SK-N-SH treated with all-trans-retinoic acid at 6 μM for 48 hours (cell line): ENCODE data around the gene PLRG1.

Experiments
- ATAC-seq: fragments of 200-7000 bp; cut with Tn5 transposase; 3 replicates; pipeline ENCODE4 v1.9.1; 2020; ENCODE audit warnings: mild to moderate bottlenecking, moderate library complexity
- ARNTL ChIP-seq: fragments of 450-650 bp; formaldehyde crosslinking; IDR thresholded peaks from 2 replicates; pipeline ENCODE4 v1.5.0; 2020; ENCODE audit warnings: low read depth, mild to moderate bottlenecking, moderate library complexity, borderline replicate concordance
- BACH2 ChIP-seq: fragments of 250-450 bp; sonication (Bioruptor Pico); IDR thresholded peaks from 2 replicates; pipeline ENCODE4 v1.9.0; 2021; ENCODE audit warnings: mild to moderate bottlenecking, borderline replicate concordance
- CSDC2 ChIP-seq: fragments of 250-450 bp; sonication (Bioruptor Pico); IDR thresholded peaks from 2 replicates; pipeline ENCODE4 v1.5.0; 2020; ENCODE audit warnings: mild to moderate bottlenecking, moderate library complexity
- ISL1 ChIP-seq: fragments of 250-450 bp; sonication (Bioruptor Pico); IDR thresholded peaks from 2 replicates; pipeline ENCODE4 v2.1.2; 2022; ENCODE audit warnings: mild to moderate bottlenecking, moderate library complexity
- OSR1 ChIP-seq: fragments of 250-450 bp; sonication (Bioruptor Pico); IDR thresholded peaks from 2 replicates; pipeline ENCODE4 v1.8.0; 2022; ENCODE audit warnings: moderate library complexity, mild to moderate bottlenecking, inconsistent platforms
- PPARA ChIP-seq: fragments of 250-450 bp; sonication (Bioruptor Pico); IDR thresholded peaks from 2 replicates; pipeline ENCODE4 v1.5.0; 2020; ENCODE audit warnings: mild to moderate bottlenecking, borderline replicate concordance
- RARB ChIP-seq: fragments of 250-450 bp; sonication (Bioruptor Pico); IDR thresholded peaks from 2 replicates; pipeline ENCODE4 v1.8.0; 2021; ENCODE audit warnings: mild to moderate bottlenecking, moderate library complexity
- SNAI2 ChIP-seq: fragments of 250-450 bp; sonication (Bioruptor Pico); IDR thresholded peaks from 2 replicates; pipeline ENCODE4 v1.5.0; 2020; ENCODE audit warnings: mild to moderate bottlenecking, moderate library complexity
- TCF4 ChIP-seq: fragments of 250-450 bp; sonication (Bioruptor Pico); IDR thresholded peaks from 2 replicates; pipeline ENCODE4 v1.8.0; 2021; ENCODE audit warnings: mild to moderate bottlenecking, moderate library complexity, borderline replicate concordance
- TOX ChIP-seq: fragments of 250-450 bp; sonication (Bioruptor Pico); IDR thresholded peaks from 2 replicates; pipeline ENCODE4 v1.8.0; 2021; ENCODE audit warnings: mild to moderate bottlenecking, moderate library complexity, borderline replicate concordance
- ZC3H10 ChIP-seq: fragments of 250-450 bp; sonication (Bioruptor Pico); IDR thresholded peaks from 2 replicates; pipeline ENCODE4 v1.5.1; 2021; ENCODE audit warnings: mild to moderate bottlenecking, moderate library complexity
- ZFP3 ChIP-seq: fragments of 250-450 bp; sonication (Bioruptor Pico); IDR thresholded peaks from 2 replicates; pipeline ENCODE4 v1.5.0; 2020; ENCODE audit warnings: mild to moderate bottlenecking, moderate library complexity
- ZFP30 ChIP-seq: fragments of 450-650 bp; formaldehyde crosslinking; IDR thresholded peaks from 2 replicates; pipeline ENCODE4 v1.5.0; 2022; ENCODE audit warnings: mild to moderate bottlenecking, moderate library complexity
- ZNF565 ChIP-seq: fragments of 450-650 bp; formaldehyde crosslinking; conservative IDR thresholded peaks from 2 replicates; pipeline ENCODE4 v1.5.0; 2020; ENCODE audit warnings: low read depth, mild to moderate bottlenecking, moderate library complexity
- ZNF70 ChIP-seq: fragments of 450-650 bp; formaldehyde crosslinking; IDR thresholded peaks from 2 replicates; pipeline ENCODE4 v1.5.0; 2020; ENCODE audit warnings: mild to moderate bottlenecking, moderate library complexity
- TF ChIP-seq, protein P1 (sequence below): fragments of 250-450 bp; sonication (Bioruptor Pico); IDR thresholded peaks from 2 replicates; pipeline ENCODE4 v1.5.0; 2020; ENCODE audit warnings: mild to moderate bottlenecking, moderate library complexity
- TF ChIP-seq, protein P2 (sequence below): fragments of 250-450 bp; sonication (Bioruptor Pico); IDR thresholded peaks from 2 replicates; pipeline ENCODE4 v1.8.0; 2020; ENCODE audit warnings: mild to moderate bottlenecking, moderate library complexity, borderline replicate concordance
- TF ChIP-seq, protein P3 (sequence below): fragments of 250-450 bp; sonication (Bioruptor Pico); IDR thresholded peaks from 2 replicates; pipeline ENCODE4 v1.8.0; 2021; ENCODE audit warnings: low read depth, mild to moderate bottlenecking, moderate library complexity, borderline replicate concordance
- TF ChIP-seq, protein P4 (sequence below): fragments of 250-450 bp; sonication (Bioruptor Pico); IDR thresholded peaks from 2 replicates; pipeline ENCODE4 v1.5.1; 2021; ENCODE audit warnings: mild to moderate bottlenecking, moderate library complexity
- TF ChIP-seq, protein P5 (sequence below): fragments of 250-450 bp; sonication (Bioruptor Pico); IDR thresholded peaks from 2 replicates; pipeline ENCODE4 v1.5.1; 2020; ENCODE audit warnings: low read depth, mild to moderate bottlenecking, moderate library complexity

PLRG1 gene

DNA sequence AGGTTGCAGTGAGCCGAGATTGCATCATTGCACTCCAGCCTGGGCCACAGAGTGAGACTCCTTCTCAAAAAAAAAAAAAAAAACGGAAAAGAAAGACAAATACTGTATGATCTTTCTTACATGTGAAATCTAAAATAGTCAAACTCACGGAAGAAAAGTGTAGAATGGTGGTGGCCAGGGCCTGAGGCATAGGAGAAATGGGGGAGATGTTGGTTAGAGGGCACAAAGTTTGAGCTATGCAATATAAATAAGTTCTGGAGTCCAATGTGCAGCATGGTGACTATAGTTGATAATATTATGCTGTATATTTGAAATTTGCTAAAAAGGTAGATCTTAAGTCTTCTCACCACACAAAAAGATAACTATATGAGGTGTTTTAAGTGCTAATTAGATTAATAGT is 41.7 kb upstream of the PLRG1 start:
- ATAC-seq: no peak
- TF ChIP-seq ISL1 (CRISPR knock-in tag) (no peak), ZFP3 (CRISPR knock-in tag) (no peak), SNAI2 (CRISPR knock-in tag) (no peak), RARB (CRISPR knock-in tag) (no peak), ZNF70 (CRISPR knock-in tag) (no peak), TOX (no peak), PPARA (CRISPR knock-in tag) (no peak), ZNF565 (CRISPR knock-in tag) (no peak)
- TF ChIP-seq, protein P1, sequence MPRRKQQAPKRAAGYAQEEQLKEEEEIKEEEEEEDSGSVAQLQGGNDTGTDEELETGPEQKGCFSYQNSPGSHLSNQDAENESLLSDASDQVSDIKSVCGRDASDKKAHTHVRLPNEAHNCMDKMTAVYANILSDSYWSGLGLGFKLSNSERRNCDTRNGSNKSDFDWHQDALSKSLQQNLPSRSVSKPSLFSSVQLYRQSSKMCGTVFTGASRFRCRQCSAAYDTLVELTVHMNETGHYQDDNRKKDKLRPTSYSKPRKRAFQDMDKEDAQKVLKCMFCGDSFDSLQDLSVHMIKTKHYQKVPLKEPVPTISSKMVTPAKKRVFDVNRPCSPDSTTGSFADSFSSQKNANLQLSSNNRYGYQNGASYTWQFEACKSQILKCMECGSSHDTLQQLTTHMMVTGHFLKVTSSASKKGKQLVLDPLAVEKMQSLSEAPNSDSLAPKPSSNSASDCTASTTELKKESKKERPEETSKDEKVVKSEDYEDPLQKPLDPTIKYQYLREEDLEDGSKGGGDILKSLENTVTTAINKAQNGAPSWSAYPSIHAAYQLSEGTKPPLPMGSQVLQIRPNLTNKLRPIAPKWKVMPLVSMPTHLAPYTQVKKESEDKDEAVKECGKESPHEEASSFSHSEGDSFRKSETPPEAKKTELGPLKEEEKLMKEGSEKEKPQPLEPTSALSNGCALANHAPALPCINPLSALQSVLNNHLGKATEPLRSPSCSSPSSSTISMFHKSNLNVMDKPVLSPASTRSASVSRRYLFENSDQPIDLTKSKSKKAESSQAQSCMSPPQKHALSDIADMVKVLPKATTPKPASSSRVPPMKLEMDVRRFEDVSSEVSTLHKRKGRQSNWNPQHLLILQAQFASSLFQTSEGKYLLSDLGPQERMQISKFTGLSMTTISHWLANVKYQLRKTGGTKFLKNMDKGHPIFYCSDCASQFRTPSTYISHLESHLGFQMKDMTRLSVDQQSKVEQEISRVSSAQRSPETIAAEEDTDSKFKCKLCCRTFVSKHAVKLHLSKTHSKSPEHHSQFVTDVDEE (CRISPR knock-in tag): no peak
- TF ChIP-seq, protein P2, sequence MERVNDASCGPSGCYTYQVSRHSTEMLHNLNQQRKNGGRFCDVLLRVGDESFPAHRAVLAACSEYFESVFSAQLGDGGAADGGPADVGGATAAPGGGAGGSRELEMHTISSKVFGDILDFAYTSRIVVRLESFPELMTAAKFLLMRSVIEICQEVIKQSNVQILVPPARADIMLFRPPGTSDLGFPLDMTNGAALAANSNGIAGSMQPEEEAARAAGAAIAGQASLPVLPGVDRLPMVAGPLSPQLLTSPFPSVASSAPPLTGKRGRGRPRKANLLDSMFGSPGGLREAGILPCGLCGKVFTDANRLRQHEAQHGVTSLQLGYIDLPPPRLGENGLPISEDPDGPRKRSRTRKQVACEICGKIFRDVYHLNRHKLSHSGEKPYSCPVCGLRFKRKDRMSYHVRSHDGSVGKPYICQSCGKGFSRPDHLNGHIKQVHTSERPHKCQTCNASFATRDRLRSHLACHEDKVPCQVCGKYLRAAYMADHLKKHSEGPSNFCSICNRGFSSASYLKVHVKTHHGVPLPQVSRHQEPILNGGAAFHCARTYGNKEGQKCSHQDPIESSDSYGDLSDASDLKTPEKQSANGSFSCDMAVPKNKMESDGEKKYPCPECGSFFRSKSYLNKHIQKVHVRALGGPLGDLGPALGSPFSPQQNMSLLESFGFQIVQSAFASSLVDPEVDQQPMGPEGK: no peak
- TF ChIP-seq, protein P3, sequence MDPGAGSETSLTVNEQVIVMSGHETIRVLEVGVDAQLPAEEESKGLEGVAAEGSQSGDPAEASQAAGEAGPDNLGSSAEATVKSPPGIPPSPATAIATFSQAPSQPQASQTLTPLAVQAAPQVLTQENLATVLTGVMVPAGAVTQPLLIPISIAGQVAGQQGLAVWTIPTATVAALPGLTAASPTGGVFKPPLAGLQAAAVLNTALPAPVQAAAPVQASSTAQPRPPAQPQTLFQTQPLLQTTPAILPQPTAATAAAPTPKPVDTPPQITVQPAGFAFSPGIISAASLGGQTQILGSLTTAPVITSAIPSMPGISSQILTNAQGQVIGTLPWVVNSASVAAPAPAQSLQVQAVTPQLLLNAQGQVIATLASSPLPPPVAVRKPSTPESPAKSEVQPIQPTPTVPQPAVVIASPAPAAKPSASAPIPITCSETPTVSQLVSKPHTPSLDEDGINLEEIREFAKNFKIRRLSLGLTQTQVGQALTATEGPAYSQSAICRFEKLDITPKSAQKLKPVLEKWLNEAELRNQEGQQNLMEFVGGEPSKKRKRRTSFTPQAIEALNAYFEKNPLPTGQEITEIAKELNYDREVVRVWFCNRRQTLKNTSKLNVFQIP (CRISPR knock-in tag): no peak

DNA sequence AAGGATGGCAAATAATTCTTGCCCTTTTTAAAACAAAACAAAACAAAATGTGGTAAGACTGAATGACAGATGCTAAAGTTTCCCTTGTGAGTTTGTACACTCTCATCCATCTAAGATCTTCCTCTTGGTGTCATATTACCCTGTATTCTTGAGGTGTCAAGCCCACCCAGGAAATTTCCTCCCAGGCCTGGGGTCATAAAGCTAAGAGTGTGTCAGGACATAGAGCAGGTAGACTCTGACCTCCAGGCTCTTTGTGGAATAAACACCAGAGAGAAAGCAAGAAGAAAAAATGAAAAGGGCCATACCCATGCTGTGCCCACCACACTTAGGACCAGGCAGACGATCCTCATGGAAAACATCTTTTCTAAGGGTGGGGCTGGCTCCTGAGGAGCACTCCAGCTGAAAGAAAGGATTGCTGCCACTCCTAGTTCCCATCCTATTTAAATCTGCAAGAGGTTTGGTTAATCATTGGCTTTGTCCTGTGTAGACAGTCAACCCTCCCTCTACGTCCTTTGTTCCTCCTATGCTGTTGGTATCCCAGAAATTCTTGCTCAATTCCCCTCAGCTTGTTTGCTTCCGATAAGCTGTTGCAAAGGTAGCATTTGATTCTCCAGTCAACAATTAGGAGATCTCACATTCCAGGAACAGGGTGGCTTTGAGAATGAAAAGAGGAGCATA is 40.3 kb upstream of the PLRG1 start, which contains the start of gene FGA:
TSS of gene FGA (minus strand) at position 414 of the 678 bp plus-strand sequence. CDS start at position 359, 55 bp downstream.
- ATAC-seq: no peak
- no peak for TF ChIP-seq TCF4 (CRISPR knock-in tag)
- TF ChIP-seq TOX: no peak
- TF ChIP-seq, protein P4, sequence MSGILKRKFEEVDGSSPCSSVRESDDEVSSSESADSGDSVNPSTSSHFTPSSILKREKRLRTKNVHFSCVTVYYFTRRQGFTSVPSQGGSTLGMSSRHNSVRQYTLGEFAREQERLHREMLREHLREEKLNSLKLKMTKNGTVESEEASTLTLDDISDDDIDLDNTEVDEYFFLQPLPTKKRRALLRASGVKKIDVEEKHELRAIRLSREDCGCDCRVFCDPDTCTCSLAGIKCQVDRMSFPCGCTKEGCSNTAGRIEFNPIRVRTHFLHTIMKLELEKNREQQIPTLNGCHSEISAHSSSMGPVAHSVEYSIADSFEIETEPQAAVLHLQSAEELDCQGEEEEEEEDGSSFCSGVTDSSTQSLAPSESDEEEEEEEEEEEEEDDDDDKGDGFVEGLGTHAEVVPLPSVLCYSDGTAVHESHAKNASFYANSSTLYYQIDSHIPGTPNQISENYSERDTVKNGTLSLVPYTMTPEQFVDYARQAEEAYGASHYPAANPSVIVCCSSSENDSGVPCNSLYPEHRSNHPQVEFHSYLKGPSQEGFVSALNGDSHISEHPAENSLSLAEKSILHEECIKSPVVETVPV (CRISPR knock-in tag): no peak
- no peak for TF ChIP-seq ARNTL
- TF ChIP-seq PPARA (CRISPR knock-in tag): no peak
- no peak for TF ChIP-seq ISL1 (CRISPR knock-in tag)
- TF ChIP-seq, protein P2: no peak
- no peak for TF ChIP-seq OSR1 (CRISPR knock-in tag)
- no peak for TF ChIP-seq RARB (CRISPR knock-in tag)
- TF ChIP-seq SNAI2 (CRISPR knock-in tag): no peak
- TF ChIP-seq ZFP3 (CRISPR knock-in tag): no peak
- TF ChIP-seq CSDC2 (CRISPR knock-in tag): no peak
- TF ChIP-seq ZFP30: no peak
- no peak for TF ChIP-seq ZNF70 (CRISPR knock-in tag)
- TF ChIP-seq, protein P5, sequence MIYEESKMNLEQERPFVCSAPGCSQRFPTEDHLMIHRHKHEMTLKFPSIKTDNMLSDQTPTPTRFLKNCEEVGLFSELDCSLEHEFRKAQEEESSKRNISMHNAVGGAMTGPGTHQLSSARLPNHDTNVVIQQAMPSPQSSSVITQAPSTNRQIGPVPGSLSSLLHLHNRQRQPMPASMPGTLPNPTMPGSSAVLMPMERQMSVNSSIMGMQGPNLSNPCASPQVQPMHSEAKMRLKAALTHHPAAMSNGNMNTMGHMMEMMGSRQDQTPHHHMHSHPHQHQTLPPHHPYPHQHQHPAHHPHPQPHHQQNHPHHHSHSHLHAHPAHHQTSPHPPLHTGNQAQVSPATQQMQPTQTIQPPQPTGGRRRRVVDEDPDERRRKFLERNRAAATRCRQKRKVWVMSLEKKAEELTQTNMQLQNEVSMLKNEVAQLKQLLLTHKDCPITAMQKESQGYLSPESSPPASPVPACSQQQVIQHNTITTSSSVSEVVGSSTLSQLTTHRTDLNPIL (CRISPR knock-in tag): no peak
- TF ChIP-seq BACH2 (CRISPR knock-in tag): no peak
- TF ChIP-seq ZNF565 (CRISPR knock-in tag): no peak
- TF ChIP-seq ZC3H10: no peak
- TF ChIP-seq, protein P3 (CRISPR knock-in tag): no peak
- TF ChIP-seq, protein P1 (CRISPR knock-in tag): no peak
